Stomach (tissue), 9 donors: ENCODE data around the gene MAD2L2. TPM values are rescaled to one million over a fixed set of nuclear protein-coding genes. Genes with fewer than 3 reads are reported as not detected.

Experiments
- DNase-seq, 2 donors: peaks; one replicate each; pipeline versions ENCODE4 v3.0.0 to v3.0.0-alpha.2; 2013 to 2019
- H3K27ac ChIP-seq, 5 donors: fragments of 200-600 bp in 4 of 5; sonication (generic) in 4 of 5; one replicate each; pipeline ENCODE4 v1.5.1; 2013 to 2019; ENCODE audit warnings: mild to moderate bottlenecking in 1 of 5, moderate library complexity in 1 of 5
- H3K27me3 ChIP-seq, 3 donors: fragments of 200-600 bp; sonication (generic); one replicate each; pipeline ENCODE4 v1.5.1; 2017 to 2019; ENCODE audit warnings: mixed run types in 1 of 3
- H3K36me3 ChIP-seq, 4 donors: fragments of 200-600 bp; sonication (generic); 1 replicate in 3 of 4; 2 replicates in 1 of 4; pipeline ENCODE4 v1.5.1; 2016 to 2019
- H3K4me1 ChIP-seq, 4 donors: fragments of 200-600 bp; sonication (generic); one replicate each; pipeline ENCODE4 v1.5.1; 2016 to 2019
- H3K4me3 ChIP-seq, 4 donors: fragments of 200-600 bp; sonication (generic) in 3 of 4; one replicate each; pipeline ENCODE4 v1.5.1; 2016 to 2019; ENCODE audit warnings: mild to moderate bottlenecking in 1 of 4
- H3K9me3 ChIP-seq, 4 donors: fragments of 200-600 bp; sonication (generic); one replicate each; pipeline ENCODE4 v1.5.1; 2016 to 2019
- CTCF ChIP-seq, 7 experiments: fragments of 450-650 bp in 4 of 7; fragments of 200-600 bp in 3 of 7; sonication (generic) in 3 of 7; IDR thresholded peaks; one replicate each; pipeline ENCODE4 v1.5.1; 2016 to 2019; ENCODE audit warnings: antibody characterized with exemption in 7 of 7, control low read depth in 2 of 7, mild to moderate bottlenecking in 1 of 7
- EP300 ChIP-seq: sonication (generic); formaldehyde crosslinking; IDR thresholded peaks from one replicate; pipeline ENCODE4 v1.6.1; 2017; ENCODE audit warnings: antibody characterized with exemption
- POLR2A ChIP-seq, 4 donors: fragments of 450-650 bp; IDR thresholded peaks; one replicate each; pipeline ENCODE4 v1.6.1; 2016; ENCODE audit warnings: antibody characterized with exemption in 4 of 4, control low read depth in 2 of 4, mild to moderate bottlenecking in 1 of 4, moderate library complexity in 1 of 4
- POLR2AphosphoS5 ChIP-seq, 3 donors: sonication (generic); formaldehyde crosslinking; IDR thresholded peaks; one replicate each; pipeline ENCODE4 v1.6.1; 2016; ENCODE audit warnings: antibody characterized with exemption in 3 of 3
- WGBS, 5 donors: extraction: QIAGEN DNeasy Blood & Tissue Kit in 3 of 5; methylation state at CpG; one replicate each; pipeline versions ENCODE4 v1.1.5 to v1.1.7; 2013 to 2018; 5-methylcytosine and 5-hydroxymethylcytosine counted together
- intact Hi-C: fragments of 100-400 bp; cut with DNase I; formaldehyde crosslinking; loops from one replicate; pipeline ENCODE4 v1.15.1; 2023; ENCODE audit warnings: low total_unique reads
- polyA plus RNA-seq, 3 donors: library from polyadenylated mRNA; stranded (reverse); fragments of 200-250 nt; gene quantifications; one replicate each; pipeline ENCODE4 v1.2.3, GENCODE V29; 2013
- total RNA-seq, 5 donors: library from RNA; depleted of rRNA; stranded (reverse); fragments of >200 nt; gene quantifications; one replicate each; pipeline versions ENCODE4 v1.1.0 to v1.2.3, GENCODE V29; 2014 to 2016
- donor health status: healthy with polysubstance abuse.
- donor health status: Bipolar disorder and iron deficiency.
- donor health status: healthy.

Gene MAD2L2
- total and polyA plus RNA-seq, 8 donors = 7.2 to 54.4 (median 21.6) TPM

DNA sequence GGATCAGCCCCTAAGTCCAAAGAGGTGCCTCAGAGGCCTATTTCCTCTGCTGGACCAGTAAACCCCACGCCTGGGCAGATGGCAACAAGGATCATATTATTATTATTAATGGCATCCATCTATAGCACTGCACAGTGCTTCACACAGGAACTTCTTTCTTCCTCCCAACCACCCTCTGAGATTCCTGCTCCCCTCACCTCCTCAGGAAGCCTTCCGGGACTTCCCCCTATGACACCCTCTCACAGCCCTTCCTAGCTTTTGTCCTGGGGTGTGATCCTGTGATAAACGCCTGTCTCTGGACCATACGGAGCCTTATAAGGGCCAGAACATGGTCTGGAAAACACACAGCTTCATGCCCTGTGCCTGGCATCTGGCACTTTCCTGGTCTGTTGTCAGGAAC is 29.9 kb downstream of the MAD2L2 start:
- peaks cover 0 to 58% (median 20%) of the 10 kb centered on the region in 3 donors for H3K27me3 ChIP-seq
- no peaks in the 10 kb centered on the region for H3K36me3 ChIP-seq
- no peak for DNase-seq
- H3K27ac ChIP-seq = no peak overlapping the region
- 79 to 89% (median 87%) methylated on average over 4 of the region's 4 CpGs for WGBS, 5 donors
- TF ChIP-seq POLR2A (IDR thresholded peaks at IDR 0.05) = no peak
- TF ChIP-seq POLR2AphosphoS5 (IDR thresholded peaks at IDR 0.05) = no peak
- no peak for TF ChIP-seq CTCF (IDR thresholded peaks at IDR 0.05)
- TF ChIP-seq EP300 = no peak
- peak overlapping the region in 1 of 4 donors; percentile 38 for H3K4me3 ChIP-seq
- H3K4me1 ChIP-seq = peaks cover 51 to 63% (median 55%) of the 10 kb centered on the region in 4 donors
- intact Hi-C loops = no loop called here
- no peaks in the 10 kb centered on the region for H3K9me3 ChIP-seq

DNA sequence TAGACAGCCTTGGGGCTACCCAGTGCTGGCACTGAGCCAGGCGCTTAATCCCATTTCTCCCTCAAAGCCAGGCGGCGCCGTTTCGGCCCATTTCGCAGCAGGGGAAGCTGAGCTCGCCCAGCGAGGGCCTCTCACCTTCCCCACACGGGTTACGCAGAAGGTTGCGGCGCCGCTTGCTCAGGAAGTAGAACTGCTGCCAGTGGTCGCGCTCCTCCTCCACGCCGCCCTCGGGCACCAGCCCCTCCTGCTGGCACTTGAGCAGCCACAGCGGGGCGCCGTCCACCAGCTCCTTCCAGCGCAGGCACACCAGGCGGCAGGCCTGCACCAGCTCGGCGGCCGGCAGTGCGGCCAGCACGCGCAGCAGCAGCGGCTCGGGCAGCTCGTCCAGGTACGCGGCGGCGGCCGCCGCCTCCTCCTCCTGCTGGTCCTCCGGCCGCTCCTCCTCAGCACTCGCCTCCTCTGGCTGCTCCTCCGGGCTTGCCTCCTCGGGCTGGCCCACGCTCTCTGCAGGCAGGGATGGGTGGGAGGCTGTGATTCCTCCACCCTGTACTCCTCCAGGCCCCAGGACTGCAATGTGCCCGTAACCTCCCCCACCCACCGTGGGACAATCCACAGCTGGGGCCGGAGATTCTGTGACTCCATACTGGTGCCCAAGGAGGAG is 30.5 kb downstream of the MAD2L2 start:
- peak overlapping the region; percentile 2 to 38 (median 13) for H3K4me3 ChIP-seq
- no peaks in the 10 kb centered on the region for H3K36me3 ChIP-seq
- no peaks in the 10 kb centered on the region for H3K9me3 ChIP-seq
- peak; percentile 89 to 91 for DNase-seq
- WGBS, 5 donors = 6 to 13% (median 9%) methylated on average over 21 to 47 of the region's 47 CpGs
- TF ChIP-seq EP300 (no peak), POLR2AphosphoS5 (IDR thresholded peaks at IDR 0.05) (peak; percentile 7 to 65 (median 41)), POLR2A (IDR thresholded peaks at IDR 0.05) (no peak), CTCF (IDR thresholded peaks at IDR 0.05) (peak in 5 of 7 experiments; percentile 61 to 91 (median 82))
- intact Hi-C loops = no loop called here
- peaks cover 0 to 59% (median 20%) of the 10 kb centered on the region in 3 donors for H3K27me3 ChIP-seq
- no peak overlapping the region for H3K27ac ChIP-seq
- peaks cover 46 to 57% (median 50%) of the 10 kb centered on the region in 4 donors for H3K4me1 ChIP-seq

- Histone ChIP-seq H3K4me1 (peaks cover 40 to 50% (median 43%) of the 10 kb centered on the region in 4 donors), H3K4me3 (peak overlapping the region in 3 of 4 donors; percentile 12 to 38 (median 14)), H3K27ac (no peak overlapping the region), H3K9me3 (no peaks in the 10 kb centered on the region), H3K36me3 (no peaks in the 10 kb centered on the region), H3K27me3 (peaks cover 0 to 59% (median 20%) of the 10 kb centered on the region in 3 donors)
- peak in 1 of 2 donors; percentile 30 for DNase-seq
- intact Hi-C loops = loop anchor here (5.0 kb wide), 1 partner anchor 73 kb away; no protein-coding TSS in a partner anchor
- 31 to 41% (median 36%) methylated on average over 12 to 21 of the region's 21 CpGs for WGBS, 5 donors
- TF ChIP-seq POLR2AphosphoS5 (IDR thresholded peaks at IDR 0.05) = no peak
- no peak for TF ChIP-seq EP300
- TF ChIP-seq POLR2A (IDR thresholded peaks at IDR 0.05) = no peak
- TF ChIP-seq CTCF (IDR thresholded peaks at IDR 0.05) = no peak
Measured at GRCh38 chr1:11649624-11650330, 31.2 kb downstream of the MAD2L2 start.

GRCh38 chr1:11649237-11649623 is 31.7 kb downstream of the MAD2L2 start:
- peak overlapping the region in 3 of 4 donors; percentile 9 to 32 (median 15) for H3K4me3 ChIP-seq
- 12 to 21% (median 15%) methylated on average over 8 to 9 of the region's 9 CpGs for WGBS, 5 donors
- no peaks in the 10 kb centered on the region for H3K9me3 ChIP-seq
- DNase-seq = no peak
- no peaks in the 10 kb centered on the region for H3K36me3 ChIP-seq
- H3K27me3 ChIP-seq = peaks cover 0 to 57% (median 20%) of the 10 kb centered on the region in 3 donors
- intact Hi-C loops = loop anchor here (5.0 kb wide), 1 partner anchor 73 kb away; no protein-coding TSS in a partner anchor
- TF ChIP-seq CTCF (IDR thresholded peaks at IDR 0.05) = no peak
- TF ChIP-seq EP300 = no peak
- TF ChIP-seq POLR2A (IDR thresholded peaks at IDR 0.05) = no peak
- TF ChIP-seq POLR2AphosphoS5 (IDR thresholded peaks at IDR 0.05) = no peak
- no peak overlapping the region for H3K27ac ChIP-seq
- peaks cover 40 to 47% (median 41%) of the 10 kb centered on the region in 4 donors for H3K4me1 ChIP-seq
